SK-N-SH treated with all-trans-retinoic acid at 6 μM for 48 hours (cell line): ENCODE measurements around the gene DIAPH1.
A peak's percentile ranks its signal among the peaks of the same experiment; 100 is the strongest.

Experiments used
- ATAC-seq: fragments of 200-7000 bp; cut with Tn5 transposase; 3 replicates; pipeline ENCODE4 v1.9.1; 2020; ENCODE audit warnings: mild to moderate bottlenecking, moderate library complexity
- ARNTL ChIP-seq: fragments of 450-650 bp; formaldehyde crosslinking; IDR thresholded peaks from 2 replicates; pipeline ENCODE4 v1.5.0; 2020; ENCODE audit warnings: low read depth, mild to moderate bottlenecking, moderate library complexity, borderline replicate concordance
- CSDC2 ChIP-seq: fragments of 250-450 bp; sonication (Bioruptor Pico); IDR thresholded peaks from 2 replicates; pipeline ENCODE4 v1.5.0; 2020; ENCODE audit warnings: mild to moderate bottlenecking, moderate library complexity
- GLIS3 ChIP-seq: fragments of 250-450 bp; sonication (Bioruptor Pico); IDR thresholded peaks from 2 replicates; pipeline ENCODE4 v1.5.0; 2020; ENCODE audit warnings: mild to moderate bottlenecking, moderate library complexity
- ISL1 ChIP-seq: fragments of 250-450 bp; sonication (Bioruptor Pico); IDR thresholded peaks from 2 replicates; pipeline ENCODE4 v2.1.2; 2022; ENCODE audit warnings: mild to moderate bottlenecking, moderate library complexity
- OSR1 ChIP-seq: fragments of 250-450 bp; sonication (Bioruptor Pico); IDR thresholded peaks from 2 replicates; pipeline ENCODE4 v1.8.0; 2022; ENCODE audit warnings: moderate library complexity, mild to moderate bottlenecking, inconsistent platforms
- PPARA ChIP-seq: fragments of 250-450 bp; sonication (Bioruptor Pico); IDR thresholded peaks from 2 replicates; pipeline ENCODE4 v1.5.0; 2020; ENCODE audit warnings: mild to moderate bottlenecking, borderline replicate concordance
- RARB ChIP-seq: fragments of 250-450 bp; sonication (Bioruptor Pico); IDR thresholded peaks from 2 replicates; pipeline ENCODE4 v1.8.0; 2021; ENCODE audit warnings: mild to moderate bottlenecking, moderate library complexity
- SNAI2 ChIP-seq: fragments of 250-450 bp; sonication (Bioruptor Pico); IDR thresholded peaks from 2 replicates; pipeline ENCODE4 v1.5.0; 2020; ENCODE audit warnings: mild to moderate bottlenecking, moderate library complexity
- TCF4 ChIP-seq: fragments of 250-450 bp; sonication (Bioruptor Pico); IDR thresholded peaks from 2 replicates; pipeline ENCODE4 v1.8.0; 2021; ENCODE audit warnings: mild to moderate bottlenecking, moderate library complexity, borderline replicate concordance
- TOX ChIP-seq: fragments of 250-450 bp; sonication (Bioruptor Pico); IDR thresholded peaks from 2 replicates; pipeline ENCODE4 v1.8.0; 2021; ENCODE audit warnings: mild to moderate bottlenecking, moderate library complexity, borderline replicate concordance
- ZC3H10 ChIP-seq: fragments of 250-450 bp; sonication (Bioruptor Pico); IDR thresholded peaks from 2 replicates; pipeline ENCODE4 v1.5.1; 2021; ENCODE audit warnings: mild to moderate bottlenecking, moderate library complexity
- ZFP3 ChIP-seq: fragments of 250-450 bp; sonication (Bioruptor Pico); IDR thresholded peaks from 2 replicates; pipeline ENCODE4 v1.5.0; 2020; ENCODE audit warnings: mild to moderate bottlenecking, moderate library complexity
- ZFP30 ChIP-seq: fragments of 450-650 bp; formaldehyde crosslinking; IDR thresholded peaks from 2 replicates; pipeline ENCODE4 v1.5.0; 2022; ENCODE audit warnings: mild to moderate bottlenecking, moderate library complexity
- ZNF70 ChIP-seq: fragments of 450-650 bp; formaldehyde crosslinking; IDR thresholded peaks from 2 replicates; pipeline ENCODE4 v1.5.0; 2020; ENCODE audit warnings: mild to moderate bottlenecking, moderate library complexity
- ZNF8 ChIP-seq: fragments of 450-650 bp; formaldehyde crosslinking; IDR thresholded peaks from 2 replicates; pipeline ENCODE4 v1.5.0; 2020; ENCODE audit warnings: mild to moderate bottlenecking, moderate library complexity
- TF ChIP-seq, protein P1 (sequence below): fragments of 250-450 bp; sonication (Bioruptor Pico); IDR thresholded peaks from 2 replicates; pipeline ENCODE4 v1.5.1; 2021; ENCODE audit warnings: mild to moderate bottlenecking, moderate library complexity
- TF ChIP-seq, protein P2 (sequence below): fragments of 250-450 bp; sonication (Bioruptor Pico); IDR thresholded peaks from 2 replicates; pipeline ENCODE4 v1.5.1; 2020; ENCODE audit warnings: low read depth, mild to moderate bottlenecking, moderate library complexity
- TF ChIP-seq, protein P3 (sequence below): fragments of 250-450 bp; sonication (Bioruptor Pico); IDR thresholded peaks from 2 replicates; pipeline ENCODE4 v1.8.0; 2021; ENCODE audit warnings: low read depth, mild to moderate bottlenecking, moderate library complexity, borderline replicate concordance

The DIAPH1 gene

DNA sequence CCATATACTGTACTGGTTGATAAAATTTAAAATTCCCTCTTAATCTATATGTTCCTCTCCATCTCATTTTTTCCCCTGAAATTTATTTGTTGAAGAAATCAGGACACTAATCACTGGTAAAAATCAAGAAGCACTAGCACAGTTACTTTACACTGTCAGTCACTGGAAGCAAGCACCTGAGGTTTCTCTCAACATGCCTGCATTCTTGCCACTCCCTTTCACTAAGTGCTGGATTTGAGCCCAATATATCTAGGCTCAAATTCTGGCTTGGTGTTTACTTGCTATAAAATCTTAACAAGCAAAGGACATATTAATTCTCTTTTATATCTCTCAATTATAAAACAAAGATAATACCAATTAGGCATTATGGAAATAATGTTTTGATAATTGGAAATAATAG lies 58.6 kb downstream of the DIAPH1 start:
- no peak for ATAC-seq
- TF ChIP-seq, protein P1, sequence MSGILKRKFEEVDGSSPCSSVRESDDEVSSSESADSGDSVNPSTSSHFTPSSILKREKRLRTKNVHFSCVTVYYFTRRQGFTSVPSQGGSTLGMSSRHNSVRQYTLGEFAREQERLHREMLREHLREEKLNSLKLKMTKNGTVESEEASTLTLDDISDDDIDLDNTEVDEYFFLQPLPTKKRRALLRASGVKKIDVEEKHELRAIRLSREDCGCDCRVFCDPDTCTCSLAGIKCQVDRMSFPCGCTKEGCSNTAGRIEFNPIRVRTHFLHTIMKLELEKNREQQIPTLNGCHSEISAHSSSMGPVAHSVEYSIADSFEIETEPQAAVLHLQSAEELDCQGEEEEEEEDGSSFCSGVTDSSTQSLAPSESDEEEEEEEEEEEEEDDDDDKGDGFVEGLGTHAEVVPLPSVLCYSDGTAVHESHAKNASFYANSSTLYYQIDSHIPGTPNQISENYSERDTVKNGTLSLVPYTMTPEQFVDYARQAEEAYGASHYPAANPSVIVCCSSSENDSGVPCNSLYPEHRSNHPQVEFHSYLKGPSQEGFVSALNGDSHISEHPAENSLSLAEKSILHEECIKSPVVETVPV (CRISPR knock-in tag), result no peak
- TF ChIP-seq, protein P2, sequence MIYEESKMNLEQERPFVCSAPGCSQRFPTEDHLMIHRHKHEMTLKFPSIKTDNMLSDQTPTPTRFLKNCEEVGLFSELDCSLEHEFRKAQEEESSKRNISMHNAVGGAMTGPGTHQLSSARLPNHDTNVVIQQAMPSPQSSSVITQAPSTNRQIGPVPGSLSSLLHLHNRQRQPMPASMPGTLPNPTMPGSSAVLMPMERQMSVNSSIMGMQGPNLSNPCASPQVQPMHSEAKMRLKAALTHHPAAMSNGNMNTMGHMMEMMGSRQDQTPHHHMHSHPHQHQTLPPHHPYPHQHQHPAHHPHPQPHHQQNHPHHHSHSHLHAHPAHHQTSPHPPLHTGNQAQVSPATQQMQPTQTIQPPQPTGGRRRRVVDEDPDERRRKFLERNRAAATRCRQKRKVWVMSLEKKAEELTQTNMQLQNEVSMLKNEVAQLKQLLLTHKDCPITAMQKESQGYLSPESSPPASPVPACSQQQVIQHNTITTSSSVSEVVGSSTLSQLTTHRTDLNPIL (CRISPR knock-in tag), result 0 out of 2 replicates have a peak, but pooled peaks have one; percentile 44

DNA sequence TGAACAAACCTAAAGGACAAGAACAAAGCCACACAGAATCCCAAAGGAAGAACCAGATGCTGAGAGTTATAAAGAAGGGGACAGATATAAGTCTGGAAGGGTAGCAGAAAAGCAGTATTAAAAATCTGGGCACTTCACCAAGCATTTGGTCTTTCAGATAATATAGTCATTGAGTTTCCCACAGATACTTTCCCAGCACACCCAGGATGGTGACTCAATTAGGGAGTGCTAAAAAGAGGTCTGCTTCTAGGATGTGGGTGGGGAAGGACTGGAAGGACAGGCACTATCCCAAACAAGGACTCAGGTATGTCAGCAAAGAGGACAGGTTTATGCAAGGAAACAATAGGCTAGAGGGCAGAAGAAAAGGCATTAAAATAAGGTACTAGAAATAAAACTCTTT lies 59.3 kb downstream of the DIAPH1 start:
- no peak for ATAC-seq

DNA sequence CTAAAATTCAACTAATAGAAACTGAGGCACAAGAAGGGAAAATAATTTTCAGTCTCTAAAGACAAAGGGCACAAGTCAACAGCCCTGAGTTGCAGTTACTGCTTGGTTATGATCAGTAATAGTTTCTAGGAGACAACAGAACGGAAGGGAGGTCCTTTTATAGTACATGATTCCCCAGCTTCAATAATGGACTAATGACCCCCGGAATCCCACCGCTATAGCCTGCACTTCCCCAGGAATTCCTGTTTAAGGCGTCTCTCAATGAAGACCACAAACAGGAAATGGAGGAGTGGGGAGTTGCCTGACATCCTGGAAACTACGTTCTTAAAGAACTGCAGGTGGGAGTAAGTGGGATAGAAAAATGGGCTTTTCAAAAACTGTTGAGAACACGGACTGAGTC lies 60.6 kb downstream of the DIAPH1 start:
- TF ChIP-seq ZFP3 (CRISPR knock-in tag) (0 out of 2 replicates have a peak, but pooled peaks have one; percentile 5), ZFP30 (CRISPR knock-in tag) (no peak)
- no peak; the same call in 2 of the 3 replicates for ATAC-seq

More for the DNA sequence above, 59.3 kb downstream of the DIAPH1 start:
- TF ChIP-seq GLIS3 (CRISPR knock-in tag), result no peak
- TF ChIP-seq, all 23 proteins: peak for 0

DNA sequence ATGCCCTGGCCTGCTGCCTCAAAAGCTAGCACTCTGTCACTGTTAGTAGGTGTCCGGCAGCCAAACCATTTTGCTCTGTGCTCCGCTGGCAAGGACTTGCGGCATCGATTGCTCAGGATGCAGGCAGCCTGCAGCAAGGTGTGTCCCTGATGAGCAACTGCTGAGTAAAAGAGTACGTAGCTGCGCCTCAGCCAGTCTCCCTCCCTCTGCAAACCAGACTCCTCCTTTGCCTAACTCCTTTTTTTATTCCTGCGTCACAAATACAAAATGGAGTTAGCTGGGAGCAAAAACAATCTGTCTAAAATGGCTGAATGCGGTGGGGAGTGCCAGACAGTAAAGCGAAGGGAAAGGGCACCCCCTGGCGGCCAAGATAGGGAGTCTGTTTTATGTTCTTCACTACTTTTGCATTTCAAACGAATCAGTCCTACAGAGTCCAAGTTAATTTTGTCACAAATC lies 61.1 kb downstream of the DIAPH1 start:
- peak; percentile 68; the same call in 1 of the 2 replicates for TF ChIP-seq ZFP3 (CRISPR knock-in tag)
- TF ChIP-seq ISL1, result no peak
- TF ChIP-seq ZNF8 (CRISPR knock-in tag), result no peak
- peak; percentile 30; the same call in 1 of the 2 replicates for TF ChIP-seq ZC3H10 (CRISPR knock-in tag)
- no peak for TF ChIP-seq TOX (CRISPR knock-in tag)
- no peak for TF ChIP-seq ARNTL (CRISPR knock-in tag)
- TF ChIP-seq ZNF70, result no peak
- TF ChIP-seq TCF4, result peak; percentile 35; the same call in 1 of the 2 replicates
- peak; percentile 79; the same call in 1 of the 2 replicates for TF ChIP-seq SNAI2 (CRISPR knock-in tag)
- TF ChIP-seq, all 23 proteins: peak for 4
- ATAC-seq, result peak; percentile 98

DNA sequence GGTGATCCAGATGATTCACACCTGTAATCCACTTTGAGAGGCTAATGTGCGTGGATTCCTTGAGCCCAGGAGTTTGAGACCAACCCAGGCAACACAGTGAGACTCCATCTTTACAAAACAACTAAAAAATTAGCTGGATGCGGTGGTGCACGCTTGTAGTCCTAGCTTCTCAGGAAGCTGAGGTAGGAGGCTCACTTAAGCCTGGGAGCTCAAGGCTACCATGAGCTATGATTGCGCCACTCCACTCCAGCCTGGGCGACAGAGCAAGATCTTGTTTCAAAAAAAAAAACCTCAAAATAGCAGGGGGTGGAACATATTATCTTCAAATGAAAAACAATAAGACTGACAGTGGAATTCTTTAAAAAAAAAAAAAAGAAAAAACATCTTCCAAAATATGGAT lies 70.9 kb downstream of the DIAPH1 start:
- no peak for ATAC-seq
- no peak for TF ChIP-seq ZFP3 (CRISPR knock-in tag)
- TF ChIP-seq SNAI2 (CRISPR knock-in tag), result no peak
- no peak for TF ChIP-seq ZC3H10 (CRISPR knock-in tag)
- no peak for TF ChIP-seq ZNF70
- TF ChIP-seq ISL1, result no peak
- TF ChIP-seq, protein P3, sequence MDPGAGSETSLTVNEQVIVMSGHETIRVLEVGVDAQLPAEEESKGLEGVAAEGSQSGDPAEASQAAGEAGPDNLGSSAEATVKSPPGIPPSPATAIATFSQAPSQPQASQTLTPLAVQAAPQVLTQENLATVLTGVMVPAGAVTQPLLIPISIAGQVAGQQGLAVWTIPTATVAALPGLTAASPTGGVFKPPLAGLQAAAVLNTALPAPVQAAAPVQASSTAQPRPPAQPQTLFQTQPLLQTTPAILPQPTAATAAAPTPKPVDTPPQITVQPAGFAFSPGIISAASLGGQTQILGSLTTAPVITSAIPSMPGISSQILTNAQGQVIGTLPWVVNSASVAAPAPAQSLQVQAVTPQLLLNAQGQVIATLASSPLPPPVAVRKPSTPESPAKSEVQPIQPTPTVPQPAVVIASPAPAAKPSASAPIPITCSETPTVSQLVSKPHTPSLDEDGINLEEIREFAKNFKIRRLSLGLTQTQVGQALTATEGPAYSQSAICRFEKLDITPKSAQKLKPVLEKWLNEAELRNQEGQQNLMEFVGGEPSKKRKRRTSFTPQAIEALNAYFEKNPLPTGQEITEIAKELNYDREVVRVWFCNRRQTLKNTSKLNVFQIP (CRISPR knock-in tag), result no peak
- no peak for TF ChIP-seq ZNF8 (CRISPR knock-in tag)
- TF ChIP-seq OSR1 (CRISPR knock-in tag), result no peak
- no peak for TF ChIP-seq PPARA (CRISPR knock-in tag)
- no peak for TF ChIP-seq ARNTL (CRISPR knock-in tag)

DNA sequence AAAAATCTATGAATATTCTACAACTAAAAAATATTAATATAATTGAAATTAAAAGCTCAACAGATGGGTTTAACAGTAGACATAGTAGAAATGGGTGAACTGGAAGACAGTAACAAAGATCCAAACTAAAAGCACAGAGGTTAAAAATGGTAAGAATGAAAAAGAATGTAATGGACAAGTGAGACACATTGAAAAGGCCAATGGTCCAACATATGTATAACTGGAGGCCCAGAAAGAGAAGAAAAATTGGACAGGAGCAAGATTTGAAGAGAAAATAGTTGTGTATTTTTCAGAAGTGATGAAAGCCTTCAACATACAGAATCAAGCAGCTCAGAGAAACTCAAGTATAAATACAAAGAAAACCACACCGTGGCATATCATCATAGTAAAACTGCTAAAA lies 71.3 kb downstream of the DIAPH1 start:
- no peak for ATAC-seq
- TF ChIP-seq, protein P2 (CRISPR knock-in tag), result no peak
- TF ChIP-seq RARB (CRISPR knock-in tag), result no peak
- no peak for TF ChIP-seq ZC3H10 (CRISPR knock-in tag)
- no peak for TF ChIP-seq ZFP3 (CRISPR knock-in tag)
- no peak for TF ChIP-seq ARNTL (CRISPR knock-in tag)

DNA sequence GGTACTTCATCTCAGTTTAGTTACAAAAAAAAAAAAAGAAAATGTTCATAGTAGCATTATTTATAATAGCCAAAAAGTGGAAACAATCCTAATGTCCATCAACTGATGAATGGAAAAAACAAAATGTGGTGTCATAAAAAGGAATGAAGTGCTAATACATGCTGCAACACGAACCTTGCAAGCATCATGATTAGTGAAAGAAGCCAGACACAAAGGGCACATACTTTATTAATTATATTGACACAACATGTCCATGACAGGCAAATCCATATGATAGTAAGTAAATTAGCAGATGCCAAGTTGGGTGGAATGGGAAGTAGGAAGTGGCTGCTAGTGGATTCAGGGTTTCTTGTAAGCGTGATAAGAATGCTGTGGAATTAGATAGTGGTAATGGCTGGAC lies 75.7 kb downstream of the DIAPH1 start:
- TF ChIP-seq ZNF70 (no peak), OSR1 (CRISPR knock-in tag) (no peak), CSDC2 (CRISPR knock-in tag) (no peak), TCF4 (no peak)
- TF ChIP-seq, protein P2 (CRISPR knock-in tag), result no peak
- TF ChIP-seq, protein P3 (CRISPR knock-in tag), result no peak
- TF ChIP-seq, all 23 proteins: peak for 0
- ATAC-seq, result no peak
